HT-29 (cell line): ENCODE data around the gene GAL3ST2. TPM values are rescaled to one million over a fixed set of nuclear protein-coding genes. Genes with fewer than 3 reads are reported as not detected.
A peak's percentile ranks its signal among the peaks of the same experiment; 100 is the strongest.
"Not testable (repeated sequence)": the region's sequence is repeated elsewhere in the genome, so short reads cannot be mapped to it uniquely, and the experiment has no call there.

Experiments
- DNase-seq: peaks from one replicate; pipeline ENCODE4 v3.0.0-alpha.2; 2015; ENCODE audit warnings: low spot score
- total RNA-seq: library from RNA; depleted of rRNA; stranded (reverse); fragments of >200 nt; shearing (Covaris generic); gene quantifications from 2 replicates; pipeline ENCODE4 v1.2.3, GENCODE V29; 2014; rRNA removed

Gene GAL3ST2
- not detected in 2 replicates for total RNA-seq

DNA sequence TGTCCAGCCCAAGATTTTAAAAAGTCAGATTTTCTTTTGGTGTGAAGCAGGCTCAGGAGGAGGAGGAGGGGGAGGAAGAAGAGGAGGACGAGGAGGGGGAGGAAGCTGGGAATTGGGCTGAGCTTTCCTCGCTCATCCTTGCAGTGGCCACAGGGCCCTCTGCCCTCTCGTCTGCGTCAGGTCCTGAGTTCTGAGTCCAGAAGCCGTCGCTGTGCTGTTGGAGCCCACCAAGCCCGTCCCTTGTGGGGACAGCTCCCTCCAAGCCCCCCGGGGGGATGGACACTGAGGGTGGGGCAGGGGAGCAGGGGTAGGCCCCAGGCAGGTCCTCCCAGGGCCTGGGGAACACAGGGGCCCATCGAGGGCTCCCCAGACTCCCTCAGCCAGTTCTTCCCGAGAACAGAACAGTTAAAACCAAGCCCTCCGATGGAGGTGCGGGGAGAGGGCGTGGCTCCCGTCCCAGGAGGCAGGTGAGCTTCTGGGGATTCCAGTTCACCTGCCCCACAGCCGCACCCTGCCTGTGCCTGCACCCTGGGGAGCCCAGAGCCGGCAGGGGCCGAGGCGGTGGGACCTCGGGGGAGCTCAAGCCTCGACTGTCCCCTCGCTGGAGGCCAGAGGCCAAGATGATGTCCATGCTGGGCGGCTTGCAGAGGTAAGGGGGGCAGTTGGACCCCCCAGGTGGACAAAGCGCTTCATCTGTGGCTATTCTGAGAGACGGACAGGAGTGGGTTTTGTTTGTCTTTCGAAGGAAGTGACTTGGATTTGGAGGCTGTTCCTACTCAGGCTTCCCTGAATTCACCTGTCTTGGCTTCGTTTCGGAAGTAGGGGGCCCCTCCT lies at the start of gene GAL3ST2:
GAL3ST2 (plus strand) TSS at position 487 of the 834 bp plus-strand sequence; CDS start at position 621, 134 bp downstream.
- no peak for DNase-seq

DNA sequence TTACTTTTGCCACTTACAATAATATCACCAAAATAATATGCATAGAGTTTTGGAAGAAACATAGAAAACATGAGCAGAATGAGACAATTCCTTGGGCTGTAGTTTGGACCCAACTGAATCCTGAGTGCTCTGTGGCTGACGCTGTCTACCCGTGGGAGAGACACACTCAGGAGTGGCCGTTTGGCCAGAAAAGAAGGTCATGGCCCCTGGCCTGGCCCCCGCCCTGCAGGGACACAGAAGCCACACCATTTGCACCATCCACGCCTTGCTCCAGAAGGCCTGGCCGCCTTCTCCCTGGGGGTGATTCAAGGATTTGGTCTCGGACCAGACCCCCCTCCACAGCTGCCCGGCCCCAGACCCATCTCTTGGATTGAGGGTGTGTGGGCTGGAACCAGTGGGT lies 48.6 kb upstream of the GAL3ST2 start:
- DNase-seq, result no peak

DNA sequence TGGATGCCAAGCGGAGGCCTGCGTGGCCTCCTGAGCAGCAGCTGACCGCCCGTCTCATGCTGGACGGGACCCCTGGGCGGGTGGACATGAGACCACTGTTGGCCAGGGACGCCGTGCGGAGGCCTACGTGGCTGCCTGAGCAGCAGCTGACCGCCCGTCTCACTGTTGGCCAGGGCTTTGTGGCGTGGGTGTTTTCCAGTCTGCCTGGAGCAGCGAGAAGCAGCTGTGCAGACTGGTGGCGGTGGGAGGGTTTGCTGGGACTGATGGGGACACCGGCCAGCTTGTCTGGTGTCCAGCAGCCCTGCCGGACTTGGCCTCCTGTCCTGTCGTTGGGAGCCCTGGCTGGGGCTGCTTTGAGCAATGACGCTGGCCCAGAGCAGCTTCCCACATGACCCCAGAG lies 48.0 kb upstream of the GAL3ST2 start:
- no peak for DNase-seq

DNA sequence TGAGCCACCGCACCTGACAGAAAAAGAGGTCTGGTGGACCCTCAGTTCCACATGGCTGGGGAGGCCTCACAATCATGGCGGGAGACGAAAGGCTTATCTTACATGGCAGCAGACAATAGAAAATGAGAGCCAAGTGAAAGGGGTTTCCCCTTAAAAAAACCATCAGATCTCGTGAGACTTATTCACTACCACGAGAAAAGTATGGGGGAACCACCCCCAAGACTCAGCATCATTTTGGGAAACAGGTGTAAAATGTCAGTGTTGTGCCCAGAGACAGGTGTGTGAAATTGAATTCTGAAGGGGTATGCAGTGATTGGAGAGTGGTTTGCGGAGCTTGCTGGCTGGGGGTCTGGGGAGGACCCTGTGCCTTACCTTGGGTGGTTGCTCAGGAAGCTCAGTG lies 46.8 kb upstream of the GAL3ST2 start:
- no peak for DNase-seq

DNA sequence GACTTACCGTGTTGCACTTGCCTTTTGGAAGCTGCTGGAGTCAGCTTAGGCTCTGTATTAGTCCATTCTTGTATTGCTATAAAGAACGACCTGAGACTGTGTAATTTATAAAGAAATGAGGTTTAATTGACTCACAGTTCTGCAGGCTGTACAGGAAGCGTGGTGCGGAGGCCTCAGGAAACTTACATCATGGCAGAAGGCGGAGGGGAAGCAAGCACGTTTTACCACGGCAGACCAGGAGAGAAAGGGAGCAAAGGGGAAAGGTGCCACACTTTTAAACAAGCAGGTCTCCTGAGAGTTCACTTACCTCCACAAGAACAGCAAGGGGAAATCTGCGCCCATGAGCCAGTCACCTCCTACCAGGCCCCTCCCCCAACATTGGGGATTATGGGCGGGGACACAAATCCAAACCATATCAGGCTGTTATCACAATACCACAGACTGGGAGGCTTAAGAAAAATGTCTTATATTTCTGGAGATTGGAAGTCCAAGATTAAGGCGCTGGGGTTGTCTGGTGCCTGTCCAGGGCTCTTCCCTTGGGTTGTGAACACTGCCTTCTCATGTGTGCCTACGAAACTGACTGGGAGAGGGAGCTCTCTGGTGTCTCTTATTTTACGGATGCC lies 45.8 kb upstream of the GAL3ST2 start:
- DNase-seq, result no peak

DNA sequence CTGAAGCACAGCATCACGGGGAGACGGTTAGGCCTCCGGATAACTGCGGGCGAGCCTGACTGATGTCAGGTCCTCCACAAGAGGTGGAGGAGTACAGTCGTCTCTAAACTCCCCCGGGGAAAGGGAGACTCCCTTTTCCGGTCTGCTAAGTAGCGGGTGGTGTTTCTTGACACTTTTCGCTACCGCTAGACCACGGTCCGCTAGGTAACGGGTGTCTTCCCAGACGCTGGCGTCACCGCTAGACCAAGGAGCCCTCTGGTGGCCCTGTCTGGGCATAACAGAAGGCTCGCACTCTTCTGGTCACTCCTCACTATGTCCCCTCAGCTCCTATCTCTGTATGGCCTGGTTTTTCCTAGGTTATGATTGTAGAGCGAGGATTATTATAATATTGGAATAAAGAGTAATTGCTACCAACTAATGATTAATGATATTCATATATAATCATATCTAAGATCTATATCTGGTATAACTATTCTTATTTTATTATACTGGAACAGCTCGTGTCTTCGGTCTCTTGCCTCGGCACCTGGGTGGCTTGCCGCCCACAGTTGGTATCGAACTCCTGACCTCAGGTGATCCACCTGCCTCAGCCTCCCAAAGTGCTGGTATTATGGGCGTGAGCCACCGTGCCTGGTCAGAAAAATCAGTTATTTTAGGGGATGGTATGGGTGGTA lies 44.0 kb upstream of the GAL3ST2 start:
- peak; percentile 43 for DNase-seq

DNA sequence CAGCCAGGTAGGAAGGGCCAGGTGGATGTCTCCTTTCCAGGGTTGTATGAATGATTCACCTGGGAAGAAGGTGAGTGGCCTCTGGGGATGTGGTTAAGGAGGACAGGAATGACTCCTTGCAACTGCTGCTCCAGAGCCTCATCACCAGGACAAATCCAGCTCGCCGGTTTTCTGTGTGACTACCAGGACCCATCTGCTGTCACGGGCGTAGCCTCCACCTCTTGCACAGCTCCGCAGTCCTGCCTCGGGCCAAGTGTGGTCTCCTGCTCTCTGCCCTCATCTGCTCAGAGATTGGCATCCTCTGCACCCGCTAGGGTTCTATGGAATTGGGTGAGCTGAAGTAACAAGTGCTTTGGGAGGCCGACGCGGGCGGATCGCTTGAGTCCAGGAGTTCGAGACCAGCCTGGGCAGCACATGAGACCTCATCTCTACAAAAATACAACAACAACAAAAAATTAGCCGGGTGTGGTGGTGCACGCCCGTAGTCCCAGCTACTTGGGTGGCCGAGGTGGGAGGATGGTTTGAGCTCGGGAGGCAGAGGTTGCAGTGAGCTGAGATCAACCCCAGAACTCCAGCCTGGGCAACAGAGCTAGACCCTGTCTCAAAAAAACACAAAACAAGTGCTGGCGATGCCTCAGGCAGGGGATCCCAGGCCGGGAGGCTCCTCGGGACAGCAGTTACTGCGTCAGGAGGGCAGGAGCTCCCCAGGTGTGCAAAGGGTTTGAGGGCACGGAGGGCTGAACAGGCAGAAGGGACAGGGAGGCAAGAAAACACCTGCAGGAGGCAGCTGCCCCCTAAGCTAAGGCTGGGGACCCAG lies 43.0 kb upstream of the GAL3ST2 start:
- no peak for DNase-seq

DNA sequence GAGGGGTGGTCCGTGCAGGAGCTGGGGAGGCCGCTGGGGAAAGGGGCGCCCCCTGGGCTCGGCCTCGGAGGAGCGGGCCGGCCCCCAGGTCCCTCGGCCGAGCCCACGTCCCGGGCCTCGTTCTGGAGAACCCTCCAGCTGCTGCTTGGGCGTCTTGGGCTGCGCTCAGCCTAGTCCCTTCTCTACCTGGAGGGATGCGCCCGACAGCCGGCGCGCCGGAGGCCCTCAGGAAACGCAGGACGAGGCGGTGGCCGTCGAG lies 42.5 kb upstream of the GAL3ST2 start:
- no peak for DNase-seq

DNA sequence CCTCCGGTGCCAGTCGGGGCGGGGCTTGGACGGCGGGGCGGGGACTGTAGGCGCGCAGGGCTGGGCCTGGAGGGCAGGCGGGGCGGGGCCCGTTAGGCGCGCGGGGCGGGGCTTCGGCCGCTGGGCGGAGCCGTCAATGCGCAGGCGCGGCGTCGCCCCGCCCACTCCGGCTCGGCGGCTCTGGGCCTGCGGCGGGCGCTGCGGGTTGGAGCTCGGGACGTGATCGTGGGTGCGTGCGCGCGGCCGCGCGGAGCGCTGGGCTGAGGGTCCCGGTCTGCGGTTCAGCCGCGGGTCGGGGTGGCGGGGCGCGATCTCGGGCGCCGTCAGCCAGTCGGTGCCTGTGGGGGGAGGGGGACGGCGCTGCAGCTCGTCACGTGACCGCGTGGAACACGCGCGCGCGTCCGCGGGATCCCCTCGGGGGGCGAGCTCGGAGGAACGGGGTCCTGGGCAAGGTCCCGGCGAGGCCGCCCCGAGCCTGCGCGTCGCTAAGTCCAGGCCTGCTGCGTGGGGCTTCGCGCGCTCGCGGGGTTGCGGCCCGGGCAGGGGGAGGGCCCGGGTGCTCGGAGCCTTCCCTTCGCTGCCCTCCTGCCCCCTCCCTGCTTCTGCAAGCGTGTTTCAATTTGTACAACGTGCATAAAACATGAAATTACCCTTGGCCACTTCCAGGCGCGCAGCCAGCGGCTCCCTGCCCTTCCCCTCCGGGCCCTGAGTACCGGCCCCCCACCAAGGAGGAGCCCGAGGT lies 42.0 kb upstream of the GAL3ST2 start, which contains the start of gene D2HGDH:
D2HGDH (plus strand) TSS at position 164 of the 742 bp plus-strand sequence. CDS start 595 bp downstream, outside the sequence.
- peak; percentile 92 for DNase-seq

DNA sequence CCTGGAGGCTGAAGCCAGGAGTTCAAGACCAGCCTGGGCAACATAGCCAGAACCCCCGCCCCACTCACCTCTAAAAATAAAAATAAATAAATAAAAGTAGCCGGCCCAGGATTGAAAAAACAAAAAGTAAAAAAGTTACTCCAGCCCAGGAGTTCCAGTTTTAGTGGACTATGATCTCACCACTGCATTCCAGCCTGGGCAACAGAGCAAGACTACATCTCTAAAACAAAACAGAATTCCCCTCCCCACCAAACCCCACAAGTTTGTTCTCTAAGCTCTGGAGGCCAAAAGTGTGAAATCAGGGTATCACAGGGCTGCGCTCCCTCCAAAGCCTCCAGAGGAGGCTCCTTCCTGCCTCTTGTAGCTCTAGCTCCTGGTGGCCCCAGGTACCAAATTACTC lies 40.5 kb upstream of the GAL3ST2 start:
- DNase-seq, result no peak

DNA sequence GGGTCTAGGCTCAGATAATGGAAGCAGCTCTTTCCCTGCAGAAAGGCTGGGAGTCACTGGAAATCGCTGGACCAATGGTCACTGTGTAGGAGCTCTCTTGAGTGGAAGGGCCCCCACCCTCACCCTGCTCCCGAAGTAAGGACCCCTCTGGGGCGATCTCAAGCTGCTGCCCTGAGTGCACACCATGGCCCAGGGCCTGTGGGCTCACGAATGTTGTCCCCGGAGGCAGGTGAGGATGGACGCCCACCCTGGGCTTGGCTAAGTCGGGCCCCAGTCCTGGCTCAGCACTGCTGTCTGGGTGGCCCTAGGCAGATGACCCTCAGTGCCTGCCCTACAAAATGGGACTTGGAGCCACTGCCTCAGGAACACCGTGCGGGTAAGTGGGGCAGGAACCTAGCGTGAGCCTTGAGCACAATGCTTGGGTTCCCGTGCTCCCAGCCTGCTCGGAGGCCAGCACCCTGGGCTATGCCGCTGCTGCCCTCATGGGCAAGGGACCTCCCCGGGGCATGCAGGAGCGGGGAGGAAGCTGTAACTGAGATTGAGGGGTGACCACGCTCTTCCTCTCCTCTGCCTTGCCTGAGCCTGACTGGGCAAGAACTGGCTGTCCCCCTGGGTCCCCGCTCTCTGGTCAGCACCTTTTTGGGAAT lies 38.5 kb upstream of the GAL3ST2 start:
- DNase-seq, result no peak

DNA sequence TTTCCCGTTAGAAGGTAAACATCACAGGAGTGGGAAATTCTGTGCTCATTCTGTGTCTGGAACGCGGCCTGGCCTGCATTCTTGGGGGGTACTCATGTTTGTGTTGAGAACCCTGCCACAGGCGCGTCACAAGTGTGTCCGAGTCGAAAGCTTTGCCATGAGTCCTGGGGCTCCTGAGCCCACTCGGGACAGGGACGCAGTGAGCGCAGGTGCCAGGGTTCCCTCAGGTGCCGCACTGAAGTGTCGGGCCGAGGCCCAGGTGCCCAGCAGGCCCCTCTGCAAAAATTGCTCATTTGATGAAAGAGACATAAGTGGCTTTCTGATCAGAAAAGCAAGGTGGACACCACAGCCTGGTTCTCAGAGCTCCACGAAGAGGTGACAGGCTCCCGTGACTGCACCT lies 37.4 kb upstream of the GAL3ST2 start:
- DNase-seq, result no peak

DNA sequence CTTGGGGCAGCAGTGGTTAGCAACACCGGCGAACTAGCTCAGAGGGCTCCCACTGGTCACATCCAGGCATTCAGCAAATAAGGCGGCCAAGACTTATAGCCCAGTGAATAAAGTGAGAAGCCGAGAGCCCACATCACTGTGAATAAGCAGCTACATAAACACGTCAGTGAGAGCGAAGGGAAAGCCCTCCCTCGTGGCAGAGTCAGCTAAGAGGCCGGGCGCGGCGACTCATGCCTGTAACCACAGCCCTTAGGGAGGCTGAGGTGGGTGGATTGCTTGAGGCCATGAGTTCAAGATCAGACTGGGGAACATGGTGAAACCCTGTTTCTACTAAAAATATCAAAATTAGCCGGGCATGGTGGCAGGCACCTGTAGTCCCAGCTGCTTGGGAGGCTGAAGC lies 37.0 kb upstream of the GAL3ST2 start:
- no peak for DNase-seq

DNA sequence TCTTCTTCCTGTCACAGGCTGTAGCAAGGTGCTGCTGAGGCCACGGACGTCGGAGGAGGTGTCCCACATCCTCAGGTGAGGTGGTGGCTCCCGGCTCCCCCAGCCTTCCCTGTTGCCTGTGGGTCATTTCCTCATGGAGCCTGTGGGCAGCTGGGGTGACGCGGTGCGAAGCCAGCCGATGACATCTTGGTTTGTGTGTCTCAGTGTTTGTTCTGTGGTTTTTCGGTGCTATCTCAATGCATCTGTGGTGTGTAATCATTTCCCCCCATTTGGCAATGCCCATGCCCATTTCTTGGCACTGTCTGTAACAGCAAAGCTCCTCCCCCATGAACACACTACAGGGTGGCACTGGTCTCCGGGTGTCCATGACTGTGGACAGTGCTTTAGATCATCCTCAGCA lies 35.6 kb upstream of the GAL3ST2 start:
- DNase-seq, result peak; percentile 21

DNA sequence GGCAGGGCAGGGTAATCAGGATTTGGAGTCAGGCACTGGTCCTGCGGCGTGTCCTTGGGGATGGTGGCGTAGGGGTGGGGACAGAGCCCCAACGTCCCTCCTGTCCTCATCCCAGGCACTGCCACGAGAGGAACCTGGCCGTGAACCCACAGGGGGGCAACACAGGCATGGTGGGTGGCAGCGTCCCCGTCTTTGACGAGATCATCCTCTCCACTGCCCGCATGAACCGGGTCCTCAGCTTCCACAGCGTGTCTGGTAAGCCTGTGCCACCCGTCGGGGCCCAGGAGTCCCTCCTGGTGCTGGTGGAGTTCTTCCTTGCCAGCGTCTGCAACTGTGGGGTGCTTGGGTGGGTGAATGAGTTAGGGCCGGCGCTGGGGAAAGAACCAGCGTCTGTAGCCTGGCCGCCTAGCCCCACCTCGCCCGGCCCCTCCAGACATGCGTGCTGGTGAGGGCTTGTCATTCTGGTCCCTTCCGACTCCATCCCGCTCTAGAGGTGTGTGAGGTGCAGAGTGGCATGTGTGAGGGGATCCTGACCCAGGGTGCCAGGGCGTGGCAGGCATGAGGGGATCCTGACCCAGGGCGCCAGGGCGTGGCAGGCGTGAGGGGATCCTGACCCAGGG lies 34.2 kb upstream of the GAL3ST2 start:
- DNase-seq, result no peak

DNA sequence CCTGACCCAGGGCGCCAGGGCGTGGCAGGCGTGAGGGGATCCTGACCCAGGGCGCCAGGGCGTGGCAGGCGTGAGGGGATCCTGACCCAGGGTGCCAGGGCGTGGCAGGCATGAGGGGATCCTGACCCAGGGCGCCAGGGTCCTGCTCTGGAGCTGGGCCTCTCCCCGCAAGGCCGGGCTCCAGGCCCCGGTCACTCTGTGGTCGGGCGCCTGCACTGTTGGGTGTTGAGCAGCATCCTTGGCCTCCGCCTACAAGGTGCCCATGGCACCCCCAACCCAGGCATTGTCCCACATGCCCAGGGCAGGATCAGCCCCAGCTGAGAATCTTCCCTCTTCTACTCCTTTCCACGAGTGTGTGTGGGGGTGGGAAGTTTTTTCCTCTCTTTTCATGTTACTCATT lies 33.6 kb upstream of the GAL3ST2 start:
- DNase-seq, result not testable (repeated sequence)

DNA sequence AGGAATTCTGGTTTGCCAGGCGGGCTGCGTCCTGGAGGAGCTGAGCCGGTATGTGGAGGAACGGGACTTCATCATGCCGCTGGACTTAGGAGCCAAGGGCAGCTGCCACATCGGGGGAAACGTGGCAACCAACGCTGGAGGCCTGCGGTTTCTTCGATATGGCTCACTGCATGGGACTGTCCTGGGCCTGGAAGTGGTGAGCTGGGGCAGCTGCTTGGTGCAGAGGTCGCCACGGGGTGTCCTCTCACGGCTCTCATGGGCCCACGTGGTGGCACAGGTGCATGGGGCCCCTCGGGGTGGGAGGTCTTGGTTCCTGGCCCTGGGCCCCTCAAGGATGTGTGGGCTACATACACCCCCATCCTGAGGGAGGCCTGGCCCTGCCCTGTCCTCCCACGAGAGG lies 33.0 kb upstream of the GAL3ST2 start:
- no peak for DNase-seq

DNA sequence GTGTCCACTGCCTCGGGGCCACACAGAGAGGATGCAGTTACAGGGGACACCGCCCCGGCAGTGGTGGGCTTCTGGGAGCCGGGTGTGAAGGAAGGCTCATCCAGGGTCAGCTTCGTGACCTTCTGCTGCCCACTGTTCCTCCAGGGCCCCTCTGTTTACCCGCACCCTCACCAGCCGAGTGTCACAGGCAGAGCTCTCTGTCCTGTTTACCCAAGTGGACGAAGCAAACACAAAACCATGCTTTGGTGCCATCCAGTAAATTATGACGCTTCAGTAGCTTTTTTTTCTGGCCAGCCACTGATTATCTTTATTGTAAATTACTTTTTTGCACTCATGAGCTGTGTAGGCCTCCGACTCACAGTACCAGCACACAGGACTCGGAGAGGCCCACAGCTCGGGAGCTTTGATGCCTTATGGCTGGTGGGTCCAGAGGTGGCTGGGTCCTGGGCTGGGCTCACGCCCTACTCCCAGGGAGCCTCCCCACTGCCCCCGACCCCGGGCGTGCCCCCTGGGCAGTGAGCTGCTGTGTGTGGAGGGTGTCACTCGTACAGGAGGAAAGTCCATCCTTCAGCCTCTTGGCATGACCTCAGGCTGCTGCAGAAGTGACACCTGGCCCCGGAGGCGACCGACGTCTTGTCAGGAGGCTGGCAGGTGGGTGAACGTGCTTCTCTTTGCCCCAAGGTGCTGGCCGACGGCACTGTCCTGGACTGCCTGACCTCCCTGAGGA lies 32.4 kb upstream of the GAL3ST2 start:
- DNase-seq, result no peak

DNA sequence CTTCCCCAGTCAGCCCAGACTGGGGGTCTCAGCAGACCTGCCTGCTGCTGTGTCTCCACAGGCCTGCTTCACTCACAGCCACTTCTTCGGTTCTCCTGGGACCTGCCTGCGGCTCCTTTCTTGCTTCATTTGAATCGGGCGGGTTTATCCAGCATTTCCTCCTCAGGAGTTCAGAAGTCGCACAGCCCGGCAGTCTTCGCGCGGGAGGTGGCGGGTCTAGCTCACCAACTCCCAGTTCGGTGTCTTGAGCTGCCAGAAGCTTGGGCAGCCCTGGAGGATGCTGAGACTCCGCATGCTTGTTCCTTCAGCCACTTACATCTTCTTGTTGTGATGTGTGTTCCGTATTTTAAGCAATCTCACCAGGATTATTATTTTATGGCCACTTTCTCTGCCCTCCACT lies 31.3 kb upstream of the GAL3ST2 start:
- no peak for DNase-seq

DNA sequence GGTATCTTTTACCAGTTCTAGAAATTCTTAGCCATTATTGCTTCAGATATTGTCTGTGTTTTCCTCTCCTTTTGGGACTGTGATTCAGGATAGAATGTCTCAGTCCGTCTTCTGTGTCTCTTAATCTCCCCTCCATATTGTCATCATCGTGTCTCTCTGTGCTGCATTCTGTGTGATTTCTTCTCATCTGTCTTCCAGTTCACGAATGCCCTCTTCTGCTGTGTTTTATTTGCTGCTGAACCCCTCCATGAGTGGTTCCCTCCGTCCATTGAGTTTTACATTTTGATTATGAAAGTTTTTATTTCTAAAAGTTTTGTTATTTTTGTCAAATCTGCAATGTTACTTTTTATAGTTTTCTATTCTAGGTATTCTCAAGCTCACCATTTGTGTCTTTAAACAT lies 30.5 kb upstream of the GAL3ST2 start:
- no peak for DNase-seq
